WI38 (cell line): ENCODE data around the gene CDK5RAP2.
"Not testable (repeated sequence)": the region's sequence is repeated elsewhere in the genome, so short reads cannot be mapped to it uniquely, and the experiment has no call there.

Experiments used
- H3K4me3 ChIP-seq: 2 replicates; pipeline ENCODE4 v1.5.1; 2011; ENCODE audit warnings: low read depth, mild to moderate bottlenecking, control low read depth, low read length
- TF ChIP-seq, protein P1 (sequence below): IDR thresholded peaks from 2 replicates; pipeline ENCODE4 v1.5.1; 2012; ENCODE audit warnings: low read depth, mild to moderate bottlenecking, control low read depth, low read length

Gene CDK5RAP2

DNA sequence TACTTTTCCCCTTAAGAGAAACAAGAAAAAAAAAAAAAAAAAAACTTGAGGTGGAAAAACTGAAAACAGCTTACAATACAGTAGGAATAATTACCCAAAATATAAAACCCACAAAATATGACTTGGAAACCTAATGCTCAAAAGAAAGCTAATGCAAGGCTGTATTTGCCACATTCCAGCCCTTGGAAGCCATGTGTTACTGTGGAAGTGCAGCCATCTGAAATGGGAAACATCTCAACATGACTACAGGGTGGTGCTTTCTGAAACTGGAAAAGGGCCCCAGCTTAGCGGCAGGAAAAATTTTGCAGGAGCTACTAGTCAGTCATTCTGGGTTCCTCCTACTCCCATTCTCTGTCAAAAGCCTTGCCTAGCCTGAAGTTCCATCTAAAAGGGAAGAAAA is 20.4 kb downstream of the CDK5RAP2 start:
- no peak overlapping the region for H3K4me3 ChIP-seq
- TF ChIP-seq, protein P1, sequence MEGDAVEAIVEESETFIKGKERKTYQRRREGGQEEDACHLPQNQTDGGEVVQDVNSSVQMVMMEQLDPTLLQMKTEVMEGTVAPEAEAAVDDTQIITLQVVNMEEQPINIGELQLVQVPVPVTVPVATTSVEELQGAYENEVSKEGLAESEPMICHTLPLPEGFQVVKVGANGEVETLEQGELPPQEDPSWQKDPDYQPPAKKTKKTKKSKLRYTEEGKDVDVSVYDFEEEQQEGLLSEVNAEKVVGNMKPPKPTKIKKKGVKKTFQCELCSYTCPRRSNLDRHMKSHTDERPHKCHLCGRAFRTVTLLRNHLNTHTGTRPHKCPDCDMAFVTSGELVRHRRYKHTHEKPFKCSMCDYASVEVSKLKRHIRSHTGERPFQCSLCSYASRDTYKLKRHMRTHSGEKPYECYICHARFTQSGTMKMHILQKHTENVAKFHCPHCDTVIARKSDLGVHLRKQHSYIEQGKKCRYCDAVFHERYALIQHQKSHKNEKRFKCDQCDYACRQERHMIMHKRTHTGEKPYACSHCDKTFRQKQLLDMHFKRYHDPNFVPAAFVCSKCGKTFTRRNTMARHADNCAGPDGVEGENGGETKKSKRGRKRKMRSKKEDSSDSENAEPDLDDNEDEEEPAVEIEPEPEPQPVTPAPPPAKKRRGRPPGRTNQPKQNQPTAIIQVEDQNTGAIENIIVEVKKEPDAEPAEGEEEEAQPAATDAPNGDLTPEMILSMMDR, result no peak

DNA sequence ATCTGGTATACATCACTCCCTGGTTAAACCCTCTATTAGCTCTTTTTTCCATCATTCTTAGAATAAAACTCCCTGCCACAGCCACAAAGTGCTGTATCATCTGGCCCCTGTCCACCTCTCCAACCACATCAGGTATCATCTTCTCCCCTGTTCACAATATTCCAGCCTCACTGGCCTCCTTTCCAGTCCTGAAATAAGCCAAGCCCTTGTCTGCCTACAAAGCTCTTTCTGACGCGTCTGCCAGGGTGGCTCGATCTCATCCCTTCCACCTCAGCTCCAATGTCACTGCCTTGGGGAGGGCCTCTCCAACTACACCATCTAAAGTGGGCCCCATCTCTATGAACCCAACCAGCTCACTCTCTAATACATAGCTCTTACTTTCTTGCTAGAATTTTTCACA is 21.5 kb downstream of the CDK5RAP2 start:
- TF ChIP-seq, protein P1, result no peak

DNA sequence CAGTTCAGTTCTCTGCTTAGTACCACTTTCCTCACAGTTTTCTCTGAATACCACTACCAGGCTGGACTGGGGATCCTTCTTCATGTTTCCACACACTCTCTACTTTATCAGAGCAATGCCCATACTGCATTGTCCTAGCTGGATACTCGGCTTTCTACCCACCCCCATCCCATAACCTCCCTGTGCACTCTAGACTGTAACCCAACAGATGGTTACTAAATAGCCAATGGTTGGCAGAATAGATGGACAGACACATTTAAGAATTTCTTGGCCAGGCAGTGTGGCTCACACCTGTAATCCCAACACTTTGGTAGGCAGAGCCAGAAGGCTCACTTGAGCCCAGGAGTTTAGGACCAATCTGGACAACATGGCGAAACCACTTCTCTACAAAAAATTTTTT is 22.8 kb downstream of the CDK5RAP2 start:
- no peak overlapping the region for H3K4me3 ChIP-seq
- TF ChIP-seq, protein P1, result no peak

More for the DNA sequence above, 21.5 kb downstream of the CDK5RAP2 start:
- H3K4me3 ChIP-seq, result no peak overlapping the region

DNA sequence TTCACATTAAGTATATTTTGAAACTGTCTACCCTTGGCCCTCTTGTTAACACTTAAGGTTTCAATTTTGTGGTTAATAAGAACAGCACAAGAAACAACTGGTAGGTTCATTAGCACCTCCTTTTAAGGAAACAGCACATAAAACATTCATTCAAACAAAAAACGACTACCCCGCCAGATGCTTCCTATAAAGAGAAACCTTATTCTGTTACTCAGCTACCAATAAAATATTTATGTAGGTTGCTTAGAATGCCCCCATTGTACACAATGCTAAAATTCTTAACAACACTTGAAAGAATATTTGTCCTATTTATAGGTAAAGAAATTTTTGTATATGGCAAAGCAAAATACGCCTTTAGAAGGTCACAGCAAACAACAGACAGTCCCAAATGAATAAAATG is 23.2 kb downstream of the CDK5RAP2 start:
- TF ChIP-seq, protein P1, result no peak
- no peak overlapping the region for H3K4me3 ChIP-seq

DNA sequence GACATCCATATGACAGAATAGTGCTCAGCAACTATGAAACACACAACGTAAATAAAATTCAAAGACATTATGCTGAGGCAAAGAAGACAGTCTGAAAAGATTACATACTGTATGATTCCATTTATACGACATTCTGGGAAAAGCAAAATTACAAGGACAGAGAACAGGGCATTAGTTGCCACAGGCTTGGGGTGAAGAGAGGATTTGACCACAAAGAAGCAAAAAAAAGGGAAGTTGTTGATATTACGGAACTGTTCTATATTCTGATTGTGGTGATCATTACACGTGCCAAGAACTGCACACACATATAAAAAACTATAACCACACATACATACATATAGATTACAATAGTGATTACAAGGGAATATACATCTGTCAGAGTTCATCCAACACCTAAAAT is 24.1 kb downstream of the CDK5RAP2 start:
- no peak overlapping the region for H3K4me3 ChIP-seq
- TF ChIP-seq, protein P1, result no peak

DNA sequence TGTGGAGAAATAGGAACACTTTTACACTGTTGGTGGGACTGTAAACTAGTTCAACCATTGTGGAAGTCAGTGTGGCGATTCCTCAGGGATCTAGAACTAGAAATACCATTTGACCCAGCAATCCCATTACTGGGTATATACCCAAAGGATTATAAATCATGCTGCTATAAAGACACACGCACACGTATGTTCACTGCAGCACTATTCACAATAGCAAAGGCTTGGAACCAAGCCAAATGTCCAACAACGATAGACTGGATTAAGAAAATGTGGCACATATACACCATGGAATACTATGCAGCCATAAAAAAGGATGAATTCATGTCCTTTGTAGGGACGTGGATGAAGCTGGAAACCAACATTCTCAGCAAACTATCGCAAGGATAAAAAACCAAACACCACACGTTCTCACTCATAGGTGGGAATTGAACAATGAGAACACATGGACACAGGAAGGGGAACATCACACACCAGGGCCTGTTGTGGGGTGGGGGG is 27.7 kb downstream of the CDK5RAP2 start:
- H3K4me3 ChIP-seq, result not testable (repeated sequence)

DNA sequence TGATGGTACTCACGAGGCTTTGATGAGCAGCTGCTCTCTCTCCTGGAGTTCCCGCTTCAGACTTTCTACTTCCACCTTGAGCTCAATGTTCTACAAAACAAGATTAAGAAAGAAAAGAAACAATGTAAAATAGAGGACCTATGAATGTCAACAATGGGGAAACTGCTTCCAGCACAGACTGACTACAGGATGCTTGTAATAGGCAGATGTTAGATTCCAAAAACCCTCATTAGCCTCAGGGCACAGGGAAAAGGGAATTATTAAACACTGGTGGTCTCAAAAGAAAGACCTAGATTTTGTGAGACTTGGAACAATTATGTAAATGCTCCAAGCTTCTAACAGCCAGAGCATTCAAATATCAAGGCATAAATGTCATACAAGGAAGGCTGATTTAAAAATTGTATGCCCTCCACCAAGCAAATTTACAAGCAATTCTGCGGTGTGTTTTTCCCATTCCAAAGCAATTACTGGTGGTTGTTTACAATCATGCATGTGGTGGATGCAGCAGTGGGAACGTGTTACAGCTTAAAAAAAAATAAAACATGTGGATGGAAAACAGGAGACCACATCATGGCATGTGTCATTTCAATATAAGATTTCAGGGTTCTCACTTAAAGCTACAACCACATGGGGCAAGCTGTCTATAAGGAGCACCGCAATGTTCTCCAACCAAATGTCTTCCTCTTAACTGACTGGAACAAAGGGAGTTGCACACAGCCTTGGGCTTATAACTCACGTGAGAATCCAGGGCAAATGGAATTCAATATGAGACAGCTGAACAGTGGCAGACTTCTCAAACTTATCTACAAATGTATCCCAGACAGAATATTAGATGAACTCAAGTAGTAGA is 34.0 kb downstream of the CDK5RAP2 start:
- TF ChIP-seq, protein P1, result no peak
- H3K4me3 ChIP-seq, result no peak overlapping the region
